ENCODE measurements around the gene C1orf21.

C1orf21 gene

GRCh38 chr1:184387476-184388318 lies 868 bp downstream of the C1orf21 start:
- DNase-seq, result no peak

DNA sequence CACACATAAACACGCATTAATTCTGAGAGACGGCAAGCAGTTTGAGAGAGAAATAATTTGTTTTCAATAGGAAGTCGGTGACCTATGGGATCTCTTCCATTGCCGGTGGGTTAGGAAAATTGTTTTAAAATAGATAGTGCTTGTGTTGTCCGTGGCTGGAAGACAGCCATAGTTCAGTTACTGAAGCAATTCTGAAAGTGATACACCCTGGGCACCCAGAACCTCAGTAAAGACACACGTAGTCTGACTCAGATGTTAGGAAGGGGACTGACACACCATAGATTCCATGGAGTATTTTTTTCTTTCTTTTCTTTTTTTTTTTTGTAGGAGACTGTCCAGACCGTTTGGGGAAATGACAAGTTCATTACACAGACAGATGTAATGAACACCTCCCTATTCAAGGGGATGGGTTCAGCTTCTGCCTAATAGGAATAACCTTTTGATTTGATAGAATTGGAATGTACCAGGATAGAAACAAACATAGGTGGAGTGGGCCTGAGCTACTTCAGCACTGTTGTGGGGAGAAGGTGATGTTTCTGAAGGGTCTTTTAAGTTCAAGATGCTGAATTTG lies 1.6 kb downstream of the C1orf21 start:
- DNase-seq, result no peak

GRCh38 chr1:184388971-184389370 lies 2.1 kb downstream of the C1orf21 start:
- no peak for DNase-seq

GRCh38 chr1:184389446-184389845 lies 2.6 kb downstream of the C1orf21 start:
- DNase-seq, result no peak

- DNase-seq, result no peak
Measured at GRCh38 chr1:184390889-184391288, 4.1 kb downstream of the C1orf21 start.

GRCh38 chr1:184392067-184392466 lies 5.2 kb downstream of the C1orf21 start:
- DNase-seq, result no peak

- no peak for DNase-seq
Measured at GRCh38 chr1:184392779-184393522, 6.1 kb downstream of the C1orf21 start.

- no peak for DNase-seq
Measured at GRCh38 chr1:184393962-184394361, 7.1 kb downstream of the C1orf21 start.

DNA sequence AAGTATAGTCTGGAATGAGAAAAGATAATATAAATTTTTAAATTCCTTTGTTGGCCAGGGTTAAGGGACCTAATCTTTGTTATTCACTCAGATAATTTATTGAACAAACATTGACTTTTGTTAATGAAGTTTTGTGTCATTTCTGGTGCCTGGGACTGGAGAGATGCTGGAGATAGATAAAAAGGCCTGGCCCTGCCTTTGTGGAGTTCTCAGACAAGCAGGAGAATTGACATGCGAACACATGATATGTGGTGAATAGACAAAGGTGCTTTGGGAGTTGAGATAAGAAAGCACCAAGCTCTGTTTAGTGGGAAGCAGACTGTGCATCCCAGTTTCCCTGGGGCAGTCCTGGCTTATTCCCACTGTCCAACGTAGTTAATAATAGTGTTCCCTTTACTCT lies 8.5 kb downstream of the C1orf21 start:
- no peak for DNase-seq

DNA sequence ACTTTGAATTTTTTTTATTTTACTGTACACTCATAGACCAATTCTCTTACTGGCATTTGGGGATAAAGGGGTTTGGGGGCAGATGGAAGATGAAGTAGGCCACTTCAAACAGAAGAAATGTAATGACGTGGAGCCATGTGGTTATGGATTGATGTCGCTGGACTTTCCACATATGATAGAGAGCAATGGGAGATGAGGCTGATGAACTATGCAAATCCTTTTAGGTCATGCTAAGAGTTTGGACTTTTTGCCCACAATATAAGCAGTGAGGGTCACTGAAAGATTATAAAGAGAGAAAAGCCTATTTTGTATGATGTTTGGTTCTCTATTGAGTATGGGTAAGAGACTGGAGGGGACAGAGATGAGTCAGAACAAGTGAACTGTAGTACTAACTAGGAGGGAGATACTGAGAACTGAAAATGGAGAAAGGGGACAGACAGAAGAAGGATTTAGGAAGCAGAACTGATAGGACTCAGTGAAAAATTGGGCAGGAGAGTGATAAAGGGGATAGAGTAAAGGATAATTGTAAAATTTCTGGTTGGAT lies 9.2 kb downstream of the C1orf21 start:
- no peak for DNase-seq

GRCh38 chr1:184399192-184399847 lies 12.5 kb downstream of the C1orf21 start:
- no peak for DNase-seq

GRCh38 chr1:184403961-184404726 lies 17.3 kb downstream of the C1orf21 start:
- no peak for DNase-seq

GRCh38 chr1:184404727-184405027 lies 17.8 kb downstream of the C1orf21 start:
- DNase-seq, result no peak

DNA sequence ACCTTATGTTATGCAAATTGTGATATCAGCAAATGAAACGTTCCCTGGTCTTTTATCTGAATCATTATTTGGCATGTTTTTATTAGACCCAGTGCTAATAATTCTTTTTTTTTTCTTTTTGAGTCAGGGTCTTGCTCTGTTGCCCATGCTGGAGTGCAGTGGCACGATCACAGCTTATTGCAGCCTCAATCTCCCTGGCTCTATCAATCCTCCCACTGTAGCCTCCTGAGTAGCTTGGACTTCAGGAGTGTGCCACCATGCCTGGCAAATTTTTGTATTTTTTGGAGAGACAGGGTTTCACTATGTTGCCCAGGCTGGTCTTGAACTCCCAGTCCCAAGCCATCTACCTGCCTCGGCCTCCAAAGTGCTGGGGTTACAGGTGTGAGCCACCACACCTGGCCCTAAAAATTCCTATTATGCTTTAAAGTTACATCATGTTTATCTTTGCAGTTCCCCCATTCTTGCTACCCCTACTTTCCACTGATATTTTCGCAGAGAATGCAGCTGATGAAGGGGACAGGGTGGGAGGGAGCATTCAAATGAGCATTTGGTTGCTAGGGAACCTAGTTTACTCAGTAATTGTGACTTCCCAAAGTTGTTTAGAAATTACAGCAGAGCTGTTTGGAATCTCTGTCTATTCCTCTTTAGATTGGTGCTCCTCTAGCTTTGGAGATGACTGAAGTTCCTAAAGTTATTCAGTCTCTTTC lies 18.4 kb downstream of the C1orf21 start:
- no peak for DNase-seq

DNA sequence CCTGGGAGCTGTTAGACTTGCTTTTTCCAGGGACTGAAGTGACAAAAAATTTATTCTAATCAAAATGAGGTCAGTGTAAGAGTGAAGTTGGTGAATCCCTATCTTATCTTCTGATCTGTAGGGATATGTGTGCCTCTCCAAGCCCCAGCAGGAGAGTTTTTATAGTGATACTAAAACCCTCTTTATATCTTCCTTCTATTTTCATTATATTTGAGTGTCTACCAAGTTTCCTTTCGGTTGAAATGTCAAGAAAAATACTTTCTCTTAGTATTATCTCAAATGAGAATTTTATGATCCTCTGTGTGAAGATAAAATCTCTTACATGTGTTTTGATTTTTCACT lies 18.9 kb downstream of the C1orf21 start:
- no peak for DNase-seq

DNA sequence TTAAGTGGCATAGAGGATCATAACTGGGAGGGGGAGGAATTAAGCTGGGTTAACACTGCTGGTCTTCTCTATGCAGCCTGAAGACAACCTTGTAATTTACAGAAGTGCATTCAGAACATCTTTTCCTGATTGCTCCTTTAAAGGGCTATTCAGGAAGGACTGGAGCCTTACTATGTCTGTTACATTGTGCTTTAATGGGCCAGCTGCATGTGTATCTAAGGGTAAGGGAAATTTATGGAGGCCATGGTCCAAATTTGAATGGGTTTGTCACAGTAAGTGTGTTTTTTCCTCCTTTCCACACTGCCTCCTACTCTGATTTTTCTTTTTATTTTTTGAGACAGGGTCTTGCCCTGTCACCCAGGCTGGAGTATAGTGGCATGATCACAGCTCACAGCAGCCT lies 19.6 kb downstream of the C1orf21 start:
- DNase-seq, result no peak

- no peak for DNase-seq
Measured at GRCh38 chr1:184407816-184408510, 21.1 kb downstream of the C1orf21 start.

- no peak for DNase-seq
Measured at GRCh38 chr1:184408580-184408979, 21.8 kb downstream of the C1orf21 start.

- no peak for DNase-seq
Measured at GRCh38 chr1:184409011-184409410, 22.2 kb downstream of the C1orf21 start.

DNA sequence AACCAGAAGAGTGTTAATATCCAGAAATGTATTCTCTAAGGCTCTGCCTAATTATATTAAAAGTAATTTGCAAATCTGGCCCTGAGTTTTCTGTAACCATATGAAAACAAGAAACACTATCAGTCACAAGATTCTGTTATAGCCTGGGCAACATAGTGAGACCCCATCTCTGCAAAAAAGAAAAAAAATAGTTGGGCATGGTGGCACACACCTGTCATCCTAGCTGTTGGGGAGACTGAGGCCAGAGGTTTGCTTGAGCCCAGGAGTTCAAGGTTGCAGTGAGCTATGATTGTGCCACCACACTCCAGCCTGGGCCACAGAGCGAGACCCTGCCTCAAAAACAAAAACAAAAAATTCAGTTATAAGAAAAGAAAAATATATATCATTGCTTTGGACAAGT lies 25.6 kb downstream of the C1orf21 start:
- no peak for DNase-seq

- no peak for DNase-seq
Measured at GRCh38 chr1:184416481-184416880, 29.7 kb downstream of the C1orf21 start.

Measured in MV-4-11 (cell line).